K562 (cell line): ENCODE data around the gene KISS1R. TPM values are rescaled to one million over a fixed set of nuclear protein-coding genes. Genes with fewer than 3 reads are reported as not detected.

Experiments used
- ARID1B ChIP-seq: fragments of 450-650 bp; IDR thresholded peaks from 2 replicates; pipeline ENCODE4 v1.6.1; 2016; ENCODE audit warnings: antibody characterized with exemption, mild to moderate bottlenecking, inconsistent platforms
- CHD2 ChIP-seq: IDR thresholded peaks from 2 replicates; pipeline ENCODE4 v1.6.1; 2011; ENCODE audit warnings: low read depth, low read length
- ETS2 ChIP-seq: IDR thresholded peaks from 2 replicates; pipeline ENCODE4 v1.6.1; 2016; ENCODE audit warnings: borderline replicate concordance, missing genetic modification characterization, mild to moderate bottlenecking, moderate library complexity, missing compliant biosample characterization; ENCODE audit not compliant: poor library complexity, severe bottlenecking
- HNRNPL ChIP-seq: fragments of 200-400 bp; formaldehyde crosslinking; IDR thresholded peaks from 2 replicates; pipeline ENCODE4 v1.6.1; 2017; ENCODE audit warnings: low read depth, mild to moderate bottlenecking, low read length
- JUND ChIP-seq, 2 experiments: IDR thresholded peaks; 2 replicates in 1 of 2; 3 replicates in 1 of 2; pipeline ENCODE4 v1.6.1; 2011; ENCODE audit warnings: borderline replicate concordance in 2 of 2, low read depth in 2 of 2, low read length in 2 of 2, improper control_type of control experiment in 1 of 2, missing biosample characterization in 1 of 2, missing genetic modification characterization in 1 of 2, missing genetic modification reagents in 1 of 2
- MTA3 ChIP-seq: fragments of 450-650 bp; formaldehyde crosslinking; IDR thresholded peaks from 2 replicates; pipeline ENCODE4 v1.6.1; 2017; ENCODE audit warnings: mild to moderate bottlenecking, borderline replicate concordance
- MYNN ChIP-seq, 2 experiments: sonication (generic); formaldehyde crosslinking in 1 of 2; IDR thresholded peaks; 2 replicates each; pipeline versions ENCODE4 v1.5.0 to v1.6.1; 2016 to 2020; ENCODE audit warnings: antibody characterized with exemption in 1 of 2, missing genetic modification reagents in 1 of 2
- NR4A1 ChIP-seq, 2 experiments: fragments of 250-450 bp in 1 of 2; fragments of 450-650 bp in 1 of 2; sonication (Bioruptor Pico) in 1 of 2; IDR thresholded peaks; 2 replicates each; pipeline versions ENCODE4 v1.4.0 to v1.6.1; 2016 to 2020; ENCODE audit warnings: mild to moderate bottlenecking in 2 of 2, missing compliant biosample characterization in 1 of 2, missing genetic modification characterization in 1 of 2, moderate library complexity in 1 of 2
- POLR2A ChIP-seq: fragments of 450-650 bp; conservative IDR thresholded peaks from 2 replicates; pipeline ENCODE4 v1.6.1; 2016
- POLR2G ChIP-seq: fragments of 200-400 bp; formaldehyde crosslinking; IDR thresholded peaks from 2 replicates; pipeline ENCODE4 v1.6.1; 2017; ENCODE audit warnings: low read depth, mild to moderate bottlenecking, antibody characterized with exemption, low read length, moderate library complexity
- RNF2 ChIP-seq: sonication (generic); IDR thresholded peaks from 2 replicates; pipeline ENCODE4 v1.6.1; 2016
- SMARCA4 ChIP-seq: fragments of 450-650 bp; IDR thresholded peaks from 2 replicates; pipeline ENCODE4 v1.6.1; 2016
- SRSF3 ChIP-seq: fragments of 200-400 bp; formaldehyde crosslinking; IDR thresholded peaks from 2 replicates; pipeline ENCODE4 v1.6.1; 2016; ENCODE audit warnings: mild to moderate bottlenecking, low read length, moderate library complexity; ENCODE audit not compliant: insufficient read depth
- TBL1XR1 ChIP-seq, 2 experiments: IDR thresholded peaks; 2 replicates each; pipeline ENCODE4 v1.6.1; 2012; ENCODE audit warnings: improper control_type of control experiment in 2 of 2, low read length in 2 of 2, mild to moderate bottlenecking in 1 of 2
- TEAD4 ChIP-seq, 2 experiments: sonication (generic) in 1 of 2; formaldehyde crosslinking in 1 of 2; IDR thresholded peaks; 2 replicates each; pipeline versions ENCODE4 v1.6.1 to v1.8.0; 2012 to 2022; ENCODE audit warnings: borderline replicate concordance in 1 of 2, inconsistent platforms in 1 of 2, low read length in 1 of 2, mild to moderate bottlenecking in 1 of 2, missing genetic modification reagents in 1 of 2
- VEZF1 ChIP-seq: fragments of 200-800 bp; sonication (Bioruptor generic); IDR thresholded peaks from 2 replicates; pipeline ENCODE4 v1.6.1; 2017; ENCODE audit warnings: missing genetic modification characterization, missing compliant biosample characterization
- ZBTB7A ChIP-seq: IDR thresholded peaks from 2 replicates; pipeline ENCODE4 v1.6.1; 2011; ENCODE audit warnings: low read depth, mild to moderate bottlenecking, low read length, moderate library complexity, borderline replicate concordance; ENCODE audit not compliant: control insufficient read depth
- ZBTB9 ChIP-seq: fragments of 450-650 bp; formaldehyde crosslinking; IDR thresholded peaks from 2 replicates; pipeline ENCODE4 v1.4.0; 2020; ENCODE audit warnings: mild to moderate bottlenecking, moderate library complexity
- ZFPM2 ChIP-seq: fragments of 250-450 bp; sonication (Bioruptor Pico); IDR thresholded peaks from 2 replicates; pipeline ENCODE4 v1.5.1; 2022; ENCODE audit warnings: mild to moderate bottlenecking
- ZFX ChIP-seq: sonication (generic); formaldehyde crosslinking; IDR thresholded peaks from 2 replicates; pipeline ENCODE4 v1.8.0; 2022; ENCODE audit warnings: mild to moderate bottlenecking, missing genetic modification reagents, moderate library complexity
- ZNF398 ChIP-seq: fragments of 250-450 bp; sonication (Bioruptor Pico); IDR thresholded peaks from 2 replicates; pipeline ENCODE4 v1.8.0; 2021; ENCODE audit warnings: moderate library complexity, mild to moderate bottlenecking, inconsistent platforms
- polyA plus RNA-seq, 8 experiments: library from polyadenylated mRNA; depleted of rRNA in 4 of 8; stranded (reverse) in 5 of 8; unstranded in 3 of 8; fragments of >200 nt; fragmentation: Nextera tagmentation in 2 of 8; fragmentation: Illumina TruSeq in 1 of 8; extraction: Ambion mirVana in 2 of 8; extraction: Trizol in 1 of 8; gene quantifications; 2 replicates each; pipeline versions ENCODE4 v1.2.1 to v1.2.3, GENCODE V29; 2011 to 2014; ENCODE audit warnings: inconsistent platforms in 1 of 8, missing spikeins in 1 of 8
- total RNA-seq, 7 experiments: library from RNA; depleted of rRNA in 6 of 7; stranded (reverse); fragments of >200 nt in 6 of 7; fragmentation: Illumina TruSeq in 2 of 7; extraction: Trizol in 2 of 7; gene quantifications; 2 replicates each; pipeline versions ENCODE4 v1.2.1 to v1.2.3, GENCODE V29; 2011 to 2021; ENCODE audit warnings: low replicate concordance in 1 of 7

Gene KISS1R
- total and polyA plus RNA-seq, 9 of the 15 experiments (the other 6 are each of a cell fraction or from before 2014, with no cell fraction given), result 0.37 to 39.4 (median 2.0) TPM

GRCh38 chr19:952680-953444, 35.7 kb downstream of the KISS1R start (continued):
- TF ChIP-seq ZNF398 (CRISPR knock-in tag), result no peak
- TF ChIP-seq POLR2G, result peak; percentile 52; the same call in 1 of the 2 replicates
- peak; percentile 94; the same call in 1 of the 2 replicates for TF ChIP-seq VEZF1 (CRISPR knock-in tag)
- 0 out of 2 replicates have a peak, but pooled peaks have one; percentile 58 for TF ChIP-seq ZBTB9 (CRISPR knock-in tag)
- TF ChIP-seq RNF2, result peak; percentile 33; the same call in 1 of the 2 replicates
- peak; percentile 93; the same call in 1 of the 2 replicates for TF ChIP-seq HNRNPL
- TF ChIP-seq JUND (IDR thresholded peaks at IDR 0.05; ENCODE audit: borderline replicate concordance, low read depth, low read length), result peak; percentile 43; the same call in 1 of the 2 replicates
- TF ChIP-seq JUND (tag; IDR thresholded peaks at IDR 0.05; ENCODE audit: borderline replicate concordance, low read depth, low read length), result no peak; the same call in 2 of the 3 replicates
- TF ChIP-seq SMARCA4, result 0 out of 2 replicates have a peak, but pooled peaks have one; percentile 12
- TF ChIP-seq MYNN (IDR thresholded peaks at IDR 0.05), result peak; percentile 16; the same call in 1 of the 2 replicates
- no peak for TF ChIP-seq MYNN (CRISPR knock-in tag; IDR thresholded peaks at IDR 0.05)
- 0 out of 2 replicates have a peak, but pooled peaks have one; percentile 74 for TF ChIP-seq NR4A1 (CRISPR knock-in tag; IDR thresholded peaks at IDR 0.05)
- no peak for TF ChIP-seq NR4A1 (tag; IDR thresholded peaks at IDR 0.05)
- TF ChIP-seq TEAD4 (IDR thresholded peaks at IDR 0.05; ENCODE audit: low read length), result peak; percentile 19; the same call in 1 of the 2 replicates
- TF ChIP-seq TEAD4 (CRISPR knock-in tag; IDR thresholded peaks at IDR 0.05; ENCODE audit: borderline replicate concordance), result no peak
- TF ChIP-seq ZBTB7A, result peak; percentile 74
- TF ChIP-seq CHD2, result peak; percentile 18; the same call in 1 of the 2 replicates
- 0 out of 2 replicates have a peak, but pooled peaks have one; percentile 27 for TF ChIP-seq SRSF3
- peak; percentile 33; the same call in 1 of the 2 replicates for TF ChIP-seq MTA3
- 0 out of 4 replicates have a peak, but pooled peaks of 1 of the 2 experiments have one; percentile 38 for TF ChIP-seq TBL1XR1 (IDR thresholded peaks at IDR 0.05; ENCODE audit: low read length in 2 of 2)
- peak; percentile 43; the same call in 1 of the 2 replicates for TF ChIP-seq ARID1B
- no peak for TF ChIP-seq ZFPM2
- peak; percentile 33; the same call in 1 of the 2 replicates for TF ChIP-seq ZFX (CRISPR knock-in tag)
- TF ChIP-seq POLR2A, result peak; percentile 45; the same call in 1 of the 2 replicates
- TF ChIP-seq ETS2 (tag), result no peak
